GM12878 (cell line): ENCODE measurements around the gene HEATR3. TPM values are rescaled to one million over a fixed set of nuclear protein-coding genes. Genes with fewer than 3 reads are reported as not detected.

Experiments used
- ATAC-seq: fragments of 200-7000 bp; cut with Tn5 transposase; 3 replicates; pipeline ENCODE4 v1.9.1; 2020; ENCODE audit warnings: mild to moderate bottlenecking, moderate library complexity
- BruUV-seq: library from RNA; stranded (reverse); fragments of 400-500 nt; replicated peaks from 2 replicates; lab custom pipeline; 2021; lab: Mats Ljungman, UMichigan
- CTCF ChIA-PET: fragments of 300-600 bp; sonication (Branson Sonifier 250); formaldehyde crosslinking; extraction: SDS; loops from one replicate; lab custom pipeline; 2021; ENCODE audit warnings: inconsistent platforms; lab: Yijun Ruan, JAX
- POLR2A ChIA-PET: fragments of 350-600 bp; formaldehyde crosslinking; extraction: SDS; loops from one replicate; lab custom pipeline; 2021; ENCODE audit warnings: inconsistent platforms; lab: Charles Lee
- RAD21 ChIA-PET: fragments of 300-600 bp; sonication (Branson Sonifier 250); formaldehyde crosslinking; loops from one replicate; lab custom pipeline; 2023; ENCODE audit warnings: antibody characterized with exemption; ENCODE audit not compliant: unreplicated experiment; lab: Charles Lee
- SMC1A ChIA-PET: fragments of 300-600 bp; sonication (Branson Sonifier 250); formaldehyde crosslinking; loops from one replicate; lab custom pipeline; 2023; ENCODE audit not compliant: unreplicated experiment, uncharacterized antibody; lab: Charles Lee
- DNase-seq: peaks from one replicate; pipeline ENCODE4 v3.0.0-alpha.2; 2011; ENCODE audit warnings: low read depth, low spot score
- FAIRE-seq: peaks from 3 replicates; lab custom pipeline; 2011; peaks lifted over from hg19 to GRCh38; lab: Jason Lieb, UNC
- H2AFZ ChIP-seq: 2 replicates; pipeline ENCODE4 v1.6.0; 2011; ENCODE audit warnings: low read depth, low read length, control low read depth; ENCODE audit not compliant: control insufficient read depth
- H3K27ac ChIP-seq: 2 replicates; pipeline ENCODE4 v1.5.1; 2011; ENCODE audit warnings: control low read depth; ENCODE audit not compliant: control insufficient read depth, insufficient read depth
- H3K27me3 ChIP-seq, 2 experiments: replicated peaks in 1 of 2; 2 replicates each; pipeline versions ENCODE4 v1.6.0 to v1.6.1; 2011; ENCODE audit warnings: low read length in 1 of 2; ENCODE audit not compliant: control insufficient read depth in 2 of 2, insufficient read depth in 2 of 2
- H3K36me3 ChIP-seq, 2 experiments: 2 replicates each; pipeline ENCODE4 v1.5.1; 2011; ENCODE audit warnings: low read length in 1 of 2; ENCODE audit not compliant: control insufficient read depth in 2 of 2, insufficient read depth in 2 of 2
- H3K4me1 ChIP-seq: 2 replicates; pipeline ENCODE4 v1.6.1; 2011; ENCODE audit warnings: mild to moderate bottlenecking, low read length, moderate library complexity, mixed read lengths; ENCODE audit not compliant: control insufficient read depth, insufficient read depth
- H3K4me2 ChIP-seq: 2 replicates; pipeline ENCODE4 v1.6.0; 2011; ENCODE audit warnings: control low read depth; ENCODE audit not compliant: control insufficient read depth, insufficient read depth
- H3K4me3 ChIP-seq: fragments of 200-600 bp; sonication (generic); 2 replicates; pipeline ENCODE4 v1.5.1; 2016
- H3K79me2 ChIP-seq: 2 replicates; pipeline ENCODE4 v1.6.0; 2011; ENCODE audit warnings: low read length; ENCODE audit not compliant: control insufficient read depth, insufficient read depth
- H3K9ac ChIP-seq: 2 replicates; pipeline ENCODE4 v1.8.0; 2011; ENCODE audit warnings: low read length, control low read depth, mixed read lengths; ENCODE audit not compliant: control insufficient read depth, insufficient read depth
- H3K9me3 ChIP-seq: replicated peaks from 3 replicates; pipeline ENCODE4 v1.5.1; 2011; ENCODE audit warnings: mild to moderate bottlenecking, low read length; ENCODE audit not compliant: control insufficient read depth, insufficient read depth
- H4K20me1 ChIP-seq: 2 replicates; pipeline ENCODE4 v1.6.0; 2011; ENCODE audit not compliant: control insufficient read depth, insufficient read depth
- BMI1 ChIP-seq: fragments of 450-650 bp; IDR thresholded peaks from 2 replicates; pipeline ENCODE4 v1.6.1; 2016; ENCODE audit warnings: mild to moderate bottlenecking, moderate library complexity, borderline replicate concordance
- CHD4 ChIP-seq: fragments of 200-600 bp; sonication (generic); IDR thresholded peaks from 2 replicates; pipeline ENCODE4 v1.6.1; 2016; ENCODE audit warnings: mild to moderate bottlenecking
- CREB1 ChIP-seq: IDR thresholded peaks from 2 replicates; pipeline ENCODE4 v1.6.1; 2012; ENCODE audit warnings: low read depth, mild to moderate bottlenecking, inconsistent platforms
- HDAC2 ChIP-seq: fragments of 200-600 bp; sonication (generic); IDR thresholded peaks from 2 replicates; pipeline ENCODE4 v1.6.1; 2017
- IKZF2 ChIP-seq, 2 experiments: fragments of 450-650 bp; IDR thresholded peaks; 2 replicates each; pipeline ENCODE4 v1.6.1; 2017; ENCODE audit warnings: mild to moderate bottlenecking in 2 of 2, moderate library complexity in 2 of 2
- KLF5 ChIP-seq: fragments of 450-650 bp; IDR thresholded peaks from 2 replicates; pipeline ENCODE4 v1.6.1; 2014; ENCODE audit warnings: mild to moderate bottlenecking; ENCODE audit not compliant: partially characterized antibody
- NR2F1 ChIP-seq: fragments of 450-650 bp; conservative IDR thresholded peaks from 2 replicates; pipeline ENCODE4 v1.6.1; 2017; ENCODE audit warnings: mild to moderate bottlenecking
- POLR2A ChIP-seq: IDR thresholded peaks from 2 replicates; pipeline ENCODE4 v1.6.1; 2011; ENCODE audit warnings: low read depth, mild to moderate bottlenecking, low read length
- RELA ChIP-seq: fragments of 450-650 bp; IDR thresholded peaks from 2 replicates; pipeline ENCODE4 v1.8.0; 2014; ENCODE audit warnings: borderline replicate concordance; ENCODE audit not compliant: partially characterized antibody
- SMAD1 ChIP-seq: fragments of 450-650 bp; IDR thresholded peaks from 2 replicates; pipeline ENCODE4 v1.6.1; 2018; ENCODE audit warnings: mild to moderate bottlenecking, low read depth; ENCODE audit not compliant: partially characterized antibody
- SPI1 ChIP-seq: IDR thresholded peaks from 2 replicates; pipeline ENCODE4 v1.6.1; 2011; ENCODE audit warnings: low read depth, mild to moderate bottlenecking, low read length, moderate library complexity, borderline replicate concordance; ENCODE audit not compliant: insufficient read depth
- WRNIP1 ChIP-seq: IDR thresholded peaks from 2 replicates; pipeline ENCODE4 v1.6.1; 2011; ENCODE audit warnings: low read depth, low read length, improper control_type of control experiment, borderline replicate concordance
- WGBS: methylation state at CpG from one replicate; pipeline ENCODE4 v1.1.6; 2016; ENCODE audit warnings: low lambda C conversion rate; ENCODE audit not compliant: insufficient replicate concordance, insufficient coverage; ENCODE audit errors: missing lambda C conversion rate; 5-methylcytosine and 5-hydroxymethylcytosine counted together
- in situ Hi-C: fragments of 300-500 bp; cut with MboI; formaldehyde crosslinking; loops from 9 replicates; pipeline ENCODE4 v1.14.3; 2018; ENCODE audit warnings: mixed read lengths
- intact Hi-C: fragments of 100-400 bp; cut with micrococcal nuclease; formaldehyde crosslinking; loops from one replicate; pipeline ENCODE4 v1.14.2; 2022; ENCODE audit not compliant: unreplicated experiment
- polyA plus RNA-seq, 11 experiments: library from polyadenylated mRNA; depleted of rRNA in 4 of 11; unstranded in 6 of 11; stranded (reverse) in 5 of 11; fragments of >200 nt; fragmentation: Nextera tagmentation in 4 of 11; fragmentation: Illumina TruSeq in 1 of 11; extraction: Ambion mirVana in 4 of 11; extraction: Trizol in 1 of 11; gene quantifications; 1 replicate in 1 of 11; 2 replicates in 10 of 11; pipeline versions ENCODE4 v1.2.1 to v1.2.3, GENCODE V29; 2011 to 2016; ENCODE audit warnings: inconsistent platforms in 2 of 11, missing spikeins in 2 of 11, low read depth in 1 of 11
- total RNA-seq, 4 experiments: library from RNA; depleted of rRNA in 3 of 4; stranded (reverse); fragments of >200 nt in 3 of 4; fragmentation: Illumina TruSeq in 1 of 4; extraction: Trizol in 1 of 4; gene quantifications; 2 replicates each; pipeline versions ENCODE4 v1.2.1 to v1.2.3, GENCODE V29; 2013 to 2021
- TF ChIP-seq, protein P1 (sequence below): fragments of 450-650 bp; IDR thresholded peaks from 2 replicates; pipeline ENCODE4 v1.6.1; 2017; ENCODE audit warnings: mild to moderate bottlenecking, moderate library complexity
- TF ChIP-seq, protein P2 (sequence below): fragments of 450-650 bp; formaldehyde crosslinking; IDR thresholded peaks from 2 replicates; pipeline ENCODE4 v1.4.0; 2022; ENCODE audit warnings: mild to moderate bottlenecking, moderate library complexity
- TF ChIP-seq, protein P3 (sequence below): fragments of 450-650 bp; IDR thresholded peaks from 2 replicates; pipeline ENCODE4 v1.6.1; 2017; ENCODE audit warnings: mild to moderate bottlenecking, low read depth, inconsistent platforms; ENCODE audit not compliant: poor library complexity, severe bottlenecking

The HEATR3 gene
- total and polyA plus RNA-seq, 10 of the 15 experiments (the other 5 are each of a cell fraction or from before 2014, with no cell fraction given): 1.5 to 30.0 (median 17.7) TPM

DNA sequence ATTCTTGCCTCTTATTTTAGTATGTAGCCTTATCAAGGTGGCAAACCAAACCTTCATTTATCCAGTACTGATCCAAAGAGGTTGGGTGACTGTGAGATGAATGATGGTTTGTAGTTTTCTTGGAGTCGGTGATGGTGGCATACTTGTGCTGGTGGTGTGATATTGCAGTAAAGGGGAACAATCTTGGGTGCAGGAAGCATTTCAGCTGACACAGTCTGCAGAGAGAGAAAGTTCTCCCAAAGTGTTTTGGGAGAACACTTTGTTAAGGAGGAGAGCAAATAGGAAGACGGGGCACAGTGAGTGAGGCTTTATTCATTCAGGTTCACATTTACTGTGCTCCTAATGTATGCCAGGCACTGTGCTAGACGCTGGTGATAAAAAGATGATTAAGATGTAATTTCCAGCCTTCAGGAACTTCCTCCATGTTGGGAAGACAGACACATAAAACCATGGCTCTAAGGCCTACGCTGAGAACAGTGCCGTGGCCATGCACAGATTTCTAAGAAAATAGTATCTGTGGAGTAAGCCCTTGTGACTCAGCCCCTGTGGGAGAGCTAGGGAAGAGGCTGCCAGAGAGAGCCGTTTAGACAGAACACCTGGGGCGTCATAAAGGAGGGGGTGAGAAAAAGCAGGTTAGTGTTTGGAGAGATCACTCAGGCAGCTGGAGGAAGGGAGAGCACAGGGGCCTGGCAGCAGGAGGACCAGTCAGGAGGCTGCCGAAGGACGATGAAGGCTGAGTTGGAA is 13.8 kb downstream of the HEATR3 start:
- CTCF ChIA-PET: no interaction called here
- H2AFZ ChIP-seq: no peak overlapping the region
- DNase-seq (no peak), FAIRE-seq (no peak), ATAC-seq (no peak)
- RAD21 ChIA-PET: no interaction called here
- 92% methylated on average over 9 of the region's 9 CpGs for WGBS
- intact Hi-C loops: no loop called here
- no TSS peak for BruUV-seq
- H3K27me3 ChIP-seq: no peaks in the 10 kb centered on the region
- POLR2A ChIA-PET: no interaction called here
- H3K9ac ChIP-seq: no peak overlapping the region
- no peak overlapping the region for H3K4me2 ChIP-seq
- no peak overlapping the region for H3K4me3 ChIP-seq
- in situ Hi-C loops: no loop called here
- no peaks in the 10 kb centered on the region for H3K79me2 ChIP-seq
- H4K20me1 ChIP-seq: no peaks in the 10 kb centered on the region
- no peaks in the 10 kb centered on the region for H3K4me1 ChIP-seq
- peaks cover 0 to 15% of the 10 kb centered on the region in 2 experiments; a peak in 3 of 4 replicates for H3K36me3 ChIP-seq
- no peaks in the 10 kb centered on the region for H3K9me3 ChIP-seq
- SMC1A ChIA-PET: interaction anchor here (1.6 kb wide), 1 partner anchor 11 kb away, joined by 4 read pairs; no protein-coding TSS in a partner anchor
- no peak overlapping the region for H3K27ac ChIP-seq
- no peak for TF ChIP-seq KLF5
- no peak for TF ChIP-seq POLR2A
- TF ChIP-seq, protein P1, sequence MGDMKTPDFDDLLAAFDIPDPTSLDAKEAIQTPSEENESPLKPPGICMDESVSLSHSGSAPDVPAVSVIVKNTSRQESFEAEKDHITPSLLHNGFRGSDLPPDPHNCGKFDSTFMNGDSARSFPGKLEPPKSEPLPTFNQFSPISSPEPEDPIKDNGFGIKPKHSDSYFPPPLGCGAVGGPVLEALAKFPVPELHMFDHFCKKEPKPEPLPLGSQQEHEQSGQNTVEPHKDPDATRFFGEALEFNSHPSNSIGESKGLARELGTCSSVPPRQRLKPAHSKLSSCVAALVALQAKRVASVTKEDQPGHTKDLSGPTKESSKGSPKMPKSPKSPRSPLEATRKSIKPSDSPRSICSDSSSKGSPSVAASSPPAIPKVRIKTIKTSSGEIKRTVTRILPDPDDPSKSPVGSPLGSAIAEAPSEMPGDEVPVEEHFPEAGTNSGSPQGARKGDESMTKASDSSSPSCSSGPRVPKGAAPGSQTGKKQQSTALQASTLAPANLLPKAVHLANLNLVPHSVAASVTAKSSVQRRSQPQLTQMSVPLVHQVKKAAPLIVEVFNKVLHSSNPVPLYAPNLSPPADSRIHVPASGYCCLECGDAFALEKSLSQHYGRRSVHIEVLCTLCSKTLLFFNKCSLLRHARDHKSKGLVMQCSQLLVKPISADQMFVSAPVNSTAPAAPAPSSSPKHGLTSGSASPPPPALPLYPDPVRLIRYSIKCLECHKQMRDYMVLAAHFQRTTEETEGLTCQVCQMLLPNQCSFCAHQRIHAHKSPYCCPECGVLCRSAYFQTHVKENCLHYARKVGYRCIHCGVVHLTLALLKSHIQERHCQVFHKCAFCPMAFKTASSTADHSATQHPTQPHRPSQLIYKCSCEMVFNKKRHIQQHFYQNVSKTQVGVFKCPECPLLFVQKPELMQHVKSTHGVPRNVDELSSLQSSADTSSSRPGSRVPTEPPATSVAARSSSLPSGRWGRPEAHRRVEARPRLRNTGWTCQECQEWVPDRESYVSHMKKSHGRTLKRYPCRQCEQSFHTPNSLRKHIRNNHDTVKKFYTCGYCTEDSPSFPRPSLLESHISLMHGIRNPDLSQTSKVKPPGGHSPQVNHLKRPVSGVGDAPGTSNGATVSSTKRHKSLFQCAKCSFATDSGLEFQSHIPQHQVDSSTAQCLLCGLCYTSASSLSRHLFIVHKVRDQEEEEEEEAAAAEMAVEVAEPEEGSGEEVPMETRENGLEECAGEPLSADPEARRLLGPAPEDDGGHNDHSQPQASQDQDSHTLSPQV: no peak
- TF ChIP-seq WRNIP1: no peak
- no peak for TF ChIP-seq NR2F1
- TF ChIP-seq CREB1: no peak
- TF ChIP-seq SPI1: no peak
- no peak for TF ChIP-seq IKZF2 (IDR thresholded peaks at IDR 0.05)
- no peak for TF ChIP-seq RELA
- no peak for TF ChIP-seq HDAC2
- no peak for TF ChIP-seq SMAD1
- no peak for TF ChIP-seq CHD4
- no peak for TF ChIP-seq BMI1
- TF ChIP-seq, protein P2, sequence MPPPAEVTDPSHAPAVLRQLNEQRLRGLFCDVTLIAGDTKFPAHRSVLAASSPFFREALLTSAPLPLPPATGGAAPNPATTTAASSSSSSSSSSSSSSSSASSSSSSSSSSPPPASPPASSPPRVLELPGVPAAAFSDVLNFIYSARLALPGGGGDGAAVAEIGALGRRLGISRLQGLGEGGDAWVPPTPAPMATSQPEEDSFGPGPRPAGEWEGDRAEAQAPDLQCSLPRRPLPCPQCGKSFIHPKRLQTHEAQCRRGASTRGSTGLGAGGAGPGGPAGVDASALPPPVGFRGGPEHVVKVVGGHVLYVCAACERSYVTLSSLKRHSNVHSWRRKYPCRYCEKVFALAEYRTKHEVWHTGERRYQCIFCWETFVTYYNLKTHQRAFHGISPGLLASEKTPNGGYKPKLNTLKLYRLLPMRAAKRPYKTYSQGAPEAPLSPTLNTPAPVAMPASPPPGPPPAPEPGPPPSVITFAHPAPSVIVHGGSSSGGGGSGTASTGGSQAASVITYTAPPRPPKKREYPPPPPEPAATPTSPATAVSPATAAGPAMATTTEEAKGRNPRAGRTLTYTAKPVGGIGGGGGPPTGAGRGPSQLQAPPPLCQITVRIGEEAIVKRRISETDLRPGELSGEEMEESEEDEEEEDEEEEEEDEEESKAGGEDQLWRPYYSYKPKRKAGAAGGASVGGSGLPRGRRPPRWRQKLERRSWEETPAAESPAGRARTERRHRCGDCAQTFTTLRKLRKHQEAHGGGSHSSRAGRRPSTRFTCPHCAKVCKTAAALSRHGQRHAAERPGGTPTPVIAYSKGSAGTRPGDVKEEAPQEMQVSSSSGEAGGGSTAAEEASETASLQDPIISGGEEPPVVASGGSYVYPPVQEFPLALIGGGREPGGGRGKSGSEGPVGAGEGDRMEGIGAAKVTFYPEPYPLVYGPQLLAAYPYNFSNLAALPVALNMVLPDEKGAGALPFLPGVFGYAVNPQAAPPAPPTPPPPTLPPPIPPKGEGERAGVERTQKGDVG (CRISPR knock-in tag): no peak
- TF ChIP-seq, protein P3, sequence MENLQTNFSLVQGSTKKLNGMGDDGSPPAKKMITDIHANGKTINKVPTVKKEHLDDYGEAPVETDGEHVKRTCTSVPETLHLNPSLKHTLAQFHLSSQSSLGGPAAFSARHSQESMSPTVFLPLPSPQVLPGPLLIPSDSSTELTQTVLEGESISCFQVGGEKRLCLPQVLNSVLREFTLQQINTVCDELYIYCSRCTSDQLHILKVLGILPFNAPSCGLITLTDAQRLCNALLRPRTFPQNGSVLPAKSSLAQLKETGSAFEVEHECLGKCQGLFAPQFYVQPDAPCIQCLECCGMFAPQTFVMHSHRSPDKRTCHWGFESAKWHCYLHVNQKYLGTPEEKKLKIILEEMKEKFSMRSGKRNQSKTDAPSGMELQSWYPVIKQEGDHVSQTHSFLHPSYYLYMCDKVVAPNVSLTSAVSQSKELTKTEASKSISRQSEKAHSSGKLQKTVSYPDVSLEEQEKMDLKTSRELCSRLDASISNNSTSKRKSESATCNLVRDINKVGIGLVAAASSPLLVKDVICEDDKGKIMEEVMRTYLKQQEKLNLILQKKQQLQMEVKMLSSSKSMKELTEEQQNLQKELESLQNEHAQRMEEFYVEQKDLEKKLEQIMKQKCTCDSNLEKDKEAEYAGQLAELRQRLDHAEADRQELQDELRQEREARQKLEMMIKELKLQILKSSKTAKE: no peak
